HG03354 (cell line): ENCODE data around the gene COX6B2.

Experiments
- ATAC-seq: cut with Tn5 transposase; IDR thresholded peaks from one replicate; pipeline ENCODE4 v1.9.1; 2021; ENCODE audit warnings: mild to moderate bottlenecking; ENCODE audit not compliant: unreplicated experiment, poor library complexity, severe bottlenecking

Gene COX6B2

DNA sequence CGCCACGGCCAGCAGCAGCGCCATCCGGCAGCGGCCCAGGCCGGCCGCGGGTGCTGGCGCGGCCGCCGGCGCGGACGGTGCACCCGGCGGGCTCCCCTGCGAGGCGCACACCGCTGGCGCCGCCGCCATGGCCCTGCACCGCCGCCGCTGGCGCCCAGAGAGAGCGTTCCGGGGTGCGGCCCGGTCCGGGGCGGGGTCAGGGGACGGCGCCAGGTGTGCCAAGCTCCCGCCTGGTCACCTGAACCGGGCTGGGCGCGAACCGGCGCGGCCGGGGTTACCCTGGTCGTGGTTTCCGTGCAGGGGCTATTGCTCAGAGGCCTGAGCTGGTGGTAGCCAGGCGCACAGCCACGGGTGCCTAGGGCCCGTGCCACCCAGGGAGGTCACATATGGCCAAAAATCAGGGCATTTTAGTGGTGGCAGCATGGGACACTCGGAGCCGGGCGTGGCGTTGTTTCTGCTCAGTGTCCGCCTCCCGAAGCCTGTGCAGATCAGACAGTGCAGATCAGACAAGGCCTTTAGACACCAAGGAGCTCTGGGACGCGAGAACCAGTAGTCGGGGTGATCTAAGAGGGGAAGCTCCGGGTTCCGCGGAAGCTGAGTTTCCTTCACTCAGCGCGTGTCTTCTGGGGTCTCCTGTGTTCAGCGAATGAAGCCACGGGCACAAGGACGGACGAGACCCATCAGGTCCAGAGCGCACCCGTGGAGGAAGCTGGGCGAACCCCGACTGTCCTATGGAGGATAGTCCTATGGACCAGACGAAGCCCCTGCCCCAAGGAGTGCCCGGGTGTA lies 29.8 kb upstream of the COX6B2 start, which contains the start of gene TMEM238:
Gene TMEM238 (minus strand): TSS at position 162 of the 789 bp plus-strand sequence. CDS start 33 bp downstream, at position 129.
- ATAC-seq, result no peak

DNA sequence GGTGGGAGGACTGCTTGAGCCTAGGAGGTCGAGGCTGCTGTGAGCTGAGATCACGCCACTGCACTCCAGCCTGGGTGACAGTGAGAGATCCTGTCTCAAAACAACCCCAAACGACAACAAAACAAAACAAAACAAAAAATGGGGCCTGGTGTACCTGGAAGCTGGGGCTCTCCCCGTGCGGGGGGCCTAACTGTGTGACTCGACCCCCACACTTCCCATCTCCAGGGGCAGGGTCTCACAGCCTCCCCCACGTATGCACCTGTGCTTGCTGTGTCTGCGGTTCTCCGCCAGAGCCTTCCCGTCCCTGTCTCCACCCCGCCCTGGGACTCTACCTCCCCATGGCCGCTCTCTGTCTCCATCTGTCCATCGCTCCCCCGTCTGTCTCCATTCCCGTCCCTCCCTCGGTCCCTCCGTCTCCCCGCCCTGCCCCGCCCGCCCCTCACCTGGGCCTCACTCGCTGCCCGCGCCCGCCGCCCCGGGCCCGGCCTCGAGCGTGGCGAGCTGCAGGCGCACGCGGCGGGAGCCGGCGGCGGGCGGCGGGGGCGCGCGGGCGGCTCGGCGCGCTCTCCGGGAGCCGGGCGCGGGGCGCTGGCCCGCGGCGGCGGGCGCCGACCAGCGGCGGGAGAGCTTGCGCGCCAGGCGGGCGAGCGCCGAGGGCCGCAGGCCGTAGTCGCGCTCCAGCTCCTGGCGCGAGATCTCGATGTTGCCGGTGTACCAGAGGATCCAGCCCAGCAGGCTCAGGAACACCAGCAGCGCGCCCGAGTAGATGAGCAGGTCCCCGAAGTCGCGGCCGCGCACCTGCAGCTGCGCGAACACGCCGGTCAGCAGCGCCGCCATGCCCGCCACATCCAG lies 29.0 kb upstream of the COX6B2 start:
- ATAC-seq, result no peak

DNA sequence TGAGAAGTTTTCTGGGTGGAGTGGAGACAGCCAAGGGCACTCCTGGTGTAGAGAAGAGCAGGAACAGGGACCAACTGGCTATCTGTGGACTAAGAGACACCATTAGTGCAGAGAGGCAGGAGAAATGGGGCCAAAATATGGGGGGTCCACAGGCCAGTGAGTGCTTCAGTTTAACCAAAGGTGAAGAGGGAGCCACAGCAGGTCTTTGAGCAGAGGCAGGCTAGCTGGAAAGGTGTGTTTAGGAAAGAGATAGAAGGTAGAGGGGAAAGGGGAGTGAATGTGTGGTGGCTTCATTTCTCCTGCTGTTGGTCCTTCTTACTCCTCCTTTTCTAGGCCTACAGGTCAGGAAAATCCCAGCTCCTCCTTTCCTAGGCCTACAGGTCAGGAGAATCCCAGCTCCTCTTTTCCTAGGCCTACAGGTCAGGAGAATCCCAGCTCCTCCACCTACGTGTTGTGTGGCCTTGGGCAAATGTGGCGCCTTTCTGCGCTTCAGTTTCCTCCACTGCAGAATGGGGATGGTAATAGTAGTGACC lies 28.1 kb upstream of the COX6B2 start:
- no peak for ATAC-seq

DNA sequence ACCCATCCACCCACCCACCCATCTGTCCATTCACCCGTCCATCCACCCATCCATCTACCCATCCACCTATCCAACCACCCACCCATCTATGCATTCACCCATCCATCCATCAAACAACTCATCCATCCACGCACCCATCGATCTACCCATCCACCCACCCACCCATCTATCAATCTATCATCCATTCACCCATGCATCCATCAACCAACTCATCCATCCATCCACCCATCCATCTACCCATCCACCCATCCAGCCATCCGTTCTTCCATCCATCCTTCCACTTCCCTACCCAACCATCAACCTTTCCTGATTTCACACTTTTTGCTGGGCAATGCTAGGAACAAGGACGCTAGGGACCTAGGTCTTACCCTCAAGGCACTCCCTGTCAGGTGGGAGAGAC lies 27.5 kb upstream of the COX6B2 start:
- no peak for ATAC-seq

DNA sequence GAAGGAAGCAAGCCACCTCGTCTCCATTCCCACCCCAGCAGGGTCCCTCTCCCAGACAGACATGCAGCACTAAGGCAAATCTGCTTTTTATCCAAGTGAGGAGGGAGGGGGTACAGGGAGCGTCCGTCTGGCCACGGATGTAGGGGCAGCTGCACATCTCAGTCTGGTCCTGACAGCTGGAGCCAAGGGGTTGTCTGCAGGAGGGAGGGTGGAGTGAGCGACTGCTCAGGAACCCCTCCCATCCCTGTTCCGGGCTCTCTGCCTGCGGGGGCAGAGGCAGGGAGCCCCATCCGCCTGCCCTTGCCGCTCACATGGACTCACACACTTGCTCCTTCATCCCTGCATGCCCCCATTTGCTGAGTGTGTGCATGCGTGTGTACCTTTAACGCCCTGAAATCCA lies 24.7 kb upstream of the COX6B2 start:
- ATAC-seq, result no peak

DNA sequence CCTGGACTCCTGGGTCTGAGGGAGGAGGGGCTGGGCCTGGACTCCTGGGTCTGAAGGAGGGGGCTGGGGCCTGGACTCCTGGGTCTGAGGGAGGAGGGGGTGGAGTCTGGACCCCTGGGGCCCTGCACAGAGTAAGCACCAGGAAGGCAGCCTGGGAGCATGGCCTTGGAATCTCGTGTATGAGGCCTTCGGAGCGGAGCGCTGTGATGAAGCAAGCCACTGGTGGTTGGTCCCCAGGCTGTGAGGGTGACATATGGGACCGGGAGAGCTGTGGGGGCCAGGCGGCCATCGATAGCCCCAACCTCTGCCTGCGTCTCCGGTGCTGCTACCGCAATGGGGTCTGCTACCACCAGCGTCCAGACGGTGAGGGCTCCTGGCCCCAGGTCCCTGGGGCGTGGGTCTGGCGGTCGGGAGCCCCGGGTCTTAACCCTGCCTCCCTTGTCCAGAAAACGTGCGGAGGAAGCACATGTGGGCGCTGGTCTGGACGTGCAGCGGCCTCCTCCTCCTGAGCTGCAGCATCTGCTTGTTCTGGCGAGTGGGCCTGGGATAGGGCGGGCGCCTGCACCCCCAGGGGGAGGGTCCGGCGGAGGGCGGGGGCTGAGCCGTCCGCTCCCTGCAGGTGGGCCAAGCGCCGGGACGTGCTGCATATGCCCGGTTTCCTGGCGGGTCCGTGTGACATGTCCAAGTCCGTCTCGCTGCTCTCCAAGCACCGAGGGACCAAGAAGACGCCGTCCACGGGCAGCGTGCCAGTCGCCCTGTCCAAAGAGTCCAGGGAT lies 23.0 kb upstream of the COX6B2 start:
- ATAC-seq, result no peak

DNA sequence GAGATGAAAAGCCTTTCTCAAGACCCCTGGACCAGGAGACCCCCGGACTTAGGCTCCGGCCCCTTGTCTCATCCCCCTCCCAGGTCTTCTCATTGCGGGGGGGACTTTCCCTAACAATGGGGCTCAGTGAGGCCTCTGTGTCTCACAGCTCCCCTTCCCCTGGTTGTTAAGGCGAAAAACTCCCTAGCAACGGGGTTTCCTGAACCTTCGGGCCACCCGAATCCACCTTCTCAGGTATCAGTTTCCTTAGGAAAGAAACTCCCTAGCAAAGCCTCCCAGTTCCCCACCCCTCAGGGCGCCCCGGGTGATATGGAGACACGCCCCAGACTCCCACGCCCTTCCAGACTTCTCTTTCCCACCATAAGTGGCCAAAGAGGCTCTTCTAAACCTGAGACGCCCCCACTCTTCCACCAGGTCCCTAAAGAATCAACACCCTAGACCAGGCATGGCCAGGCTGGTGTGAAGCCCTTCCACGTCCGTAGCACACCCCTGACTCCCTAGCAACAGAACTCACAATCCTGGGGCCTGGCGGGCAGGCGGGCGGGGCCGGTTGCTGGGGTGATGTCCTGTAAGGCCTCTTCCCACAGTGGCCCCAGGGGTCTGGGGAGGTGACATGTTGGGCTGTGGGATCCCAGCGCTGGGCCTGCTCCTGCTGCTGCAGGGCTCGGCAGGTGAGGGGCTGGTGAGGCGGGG lies 21.9 kb upstream of the COX6B2 start, which contains the start of gene TMEM190:
Gene TMEM190 (plus strand): TSS at position 586 of the 693 bp plus-strand sequence. CDS start 28 bp downstream, at position 614.
- ATAC-seq, result no peak

DNA sequence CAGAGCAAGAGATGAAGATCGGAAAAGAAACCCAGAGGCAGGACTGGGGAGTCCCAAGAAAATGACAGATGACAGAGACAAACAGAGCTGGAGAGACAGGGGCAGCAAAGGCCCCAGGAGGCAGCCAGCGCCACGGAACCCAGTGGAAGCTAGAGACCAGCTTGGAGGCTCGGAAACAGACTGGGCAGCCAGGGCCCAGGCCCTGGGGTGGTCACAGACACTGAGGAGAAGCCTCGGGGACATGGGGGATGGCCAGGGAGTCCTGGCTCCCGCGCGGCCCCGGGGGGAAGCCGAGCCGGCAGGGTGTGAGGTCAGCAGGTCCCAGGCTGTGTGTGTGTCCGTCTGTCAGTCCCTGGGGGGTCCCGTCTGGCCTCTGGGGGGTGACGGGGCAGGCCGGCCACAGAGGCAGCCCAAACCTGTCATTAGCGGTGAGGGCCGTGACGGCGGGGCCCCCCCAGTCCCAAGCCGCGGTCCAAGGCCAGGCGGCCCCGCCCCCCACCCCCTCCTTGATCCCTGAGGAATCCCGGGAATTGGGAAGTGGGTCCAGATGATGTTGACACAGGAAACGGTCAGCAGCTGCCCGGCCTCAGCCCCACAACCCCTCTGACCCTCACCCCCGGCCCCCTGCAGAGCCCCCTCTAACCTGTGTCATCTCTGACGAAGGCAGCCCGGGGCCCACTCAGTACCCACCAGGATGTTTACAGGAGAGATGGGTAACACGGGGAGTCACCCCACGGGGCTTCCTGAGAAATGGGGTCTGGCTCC lies 19.7 kb upstream of the COX6B2 start:
- no peak for ATAC-seq

DNA sequence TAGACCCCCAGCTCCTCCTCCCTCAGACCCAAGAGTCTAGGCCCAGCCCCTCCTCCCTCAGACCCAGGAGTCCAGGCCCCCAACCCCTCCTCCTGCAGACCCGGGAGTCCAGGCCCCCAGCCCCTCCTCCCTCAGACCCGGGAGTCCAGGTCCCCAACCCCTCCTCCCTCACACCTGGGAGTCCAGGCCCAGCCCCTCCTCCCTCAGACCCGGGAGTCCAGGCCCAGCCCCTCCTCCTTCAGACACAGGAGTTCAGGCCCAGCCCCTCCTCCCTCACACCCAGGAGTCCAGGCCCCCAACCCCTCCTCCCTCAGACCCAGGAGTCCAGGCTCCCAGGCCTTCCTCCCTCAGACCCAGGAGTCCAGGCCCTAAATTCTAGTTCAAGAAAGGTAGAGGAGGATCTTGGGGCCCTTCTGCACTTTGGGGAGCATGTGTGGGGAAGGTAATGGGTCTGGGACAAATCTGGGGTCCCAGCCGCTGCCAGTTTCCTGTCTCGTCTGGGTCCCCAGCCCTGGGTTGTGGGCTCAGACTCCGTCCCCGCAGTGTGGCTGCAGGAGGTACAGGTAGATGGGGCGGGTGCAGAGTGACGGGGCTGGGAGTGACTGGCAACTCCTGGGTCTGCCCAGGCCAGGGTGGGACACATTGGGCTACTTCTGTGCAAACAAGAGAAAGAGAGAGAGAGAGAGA lies 18.9 kb upstream of the COX6B2 start:
- ATAC-seq, result no peak

DNA sequence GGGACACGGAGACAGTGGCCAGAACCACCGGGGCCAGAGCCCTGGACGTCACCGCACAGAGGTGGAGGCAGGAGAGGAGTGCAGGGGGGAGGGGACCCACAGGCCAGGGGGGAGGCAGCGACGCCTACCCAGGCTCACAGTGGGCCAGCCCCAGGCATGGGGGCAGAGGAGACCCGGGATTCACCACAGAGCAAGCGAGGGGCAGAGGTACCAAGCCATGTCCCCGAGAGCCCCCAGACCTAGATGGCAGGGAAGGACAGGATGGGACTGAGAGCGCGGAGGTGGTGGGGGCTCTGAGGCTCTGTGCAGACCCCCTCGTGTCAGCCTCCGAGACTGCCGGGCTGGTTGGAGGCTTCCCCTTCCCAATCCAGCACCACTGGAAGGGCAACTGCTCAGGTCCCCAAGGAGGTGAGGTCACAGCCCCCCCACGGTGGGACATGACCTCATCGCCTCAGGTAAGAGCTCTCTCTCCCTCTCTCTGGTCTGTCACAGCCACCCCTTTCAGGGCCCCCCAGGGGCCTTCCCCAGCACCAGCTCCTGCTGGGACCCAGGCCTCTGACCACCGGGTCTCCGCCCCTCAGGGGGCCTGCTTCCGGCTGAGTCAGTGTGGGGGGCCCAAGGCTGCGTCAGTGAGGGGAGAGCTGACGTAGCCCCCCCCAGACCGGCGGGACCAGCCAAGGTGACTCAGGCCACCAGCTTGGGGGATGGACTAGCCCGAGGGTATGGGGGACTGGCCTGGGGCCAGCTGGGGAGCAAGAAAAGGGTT lies 18.0 kb upstream of the COX6B2 start:
- no peak for ATAC-seq

DNA sequence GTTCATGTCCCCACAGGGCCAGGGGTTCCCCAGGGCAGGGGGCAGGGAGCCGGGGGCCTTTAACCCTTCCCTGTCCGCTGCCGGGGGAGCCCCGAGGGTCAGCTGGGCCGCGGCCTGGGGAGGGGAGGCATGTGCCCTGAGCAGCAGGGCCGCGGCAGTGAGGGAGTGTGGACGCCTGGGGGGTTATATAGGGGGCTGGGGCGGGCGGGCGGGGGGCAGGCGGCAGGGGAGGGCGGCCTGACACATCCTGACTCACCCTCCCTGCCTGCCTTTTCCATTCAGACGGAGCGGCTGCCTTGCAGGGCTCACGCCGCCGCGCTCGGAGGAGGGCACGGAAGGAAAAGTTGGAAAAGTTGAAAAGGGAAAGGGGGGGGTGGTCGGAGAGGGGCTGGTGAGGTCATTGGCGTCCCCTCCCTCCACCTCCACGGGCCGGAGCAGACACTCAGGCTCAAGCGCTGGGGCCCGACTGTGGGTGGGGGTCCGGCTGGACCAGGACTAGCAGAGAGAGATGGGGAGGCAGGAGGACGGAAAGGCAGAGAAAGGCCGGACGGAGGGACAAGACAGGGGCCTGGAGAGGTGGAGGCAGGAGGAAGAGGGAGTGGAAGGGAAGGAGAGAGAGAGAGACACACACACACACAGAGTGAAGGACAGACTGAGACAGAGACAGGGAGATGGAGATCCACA lies 15.9 kb upstream of the COX6B2 start, which contains the start of gene IL11:
Gene IL11 (minus strand): TSS at position 159 of the 684 bp plus-strand sequence. CDS start 153 bp downstream, at position 6.
- no peak for ATAC-seq

DNA sequence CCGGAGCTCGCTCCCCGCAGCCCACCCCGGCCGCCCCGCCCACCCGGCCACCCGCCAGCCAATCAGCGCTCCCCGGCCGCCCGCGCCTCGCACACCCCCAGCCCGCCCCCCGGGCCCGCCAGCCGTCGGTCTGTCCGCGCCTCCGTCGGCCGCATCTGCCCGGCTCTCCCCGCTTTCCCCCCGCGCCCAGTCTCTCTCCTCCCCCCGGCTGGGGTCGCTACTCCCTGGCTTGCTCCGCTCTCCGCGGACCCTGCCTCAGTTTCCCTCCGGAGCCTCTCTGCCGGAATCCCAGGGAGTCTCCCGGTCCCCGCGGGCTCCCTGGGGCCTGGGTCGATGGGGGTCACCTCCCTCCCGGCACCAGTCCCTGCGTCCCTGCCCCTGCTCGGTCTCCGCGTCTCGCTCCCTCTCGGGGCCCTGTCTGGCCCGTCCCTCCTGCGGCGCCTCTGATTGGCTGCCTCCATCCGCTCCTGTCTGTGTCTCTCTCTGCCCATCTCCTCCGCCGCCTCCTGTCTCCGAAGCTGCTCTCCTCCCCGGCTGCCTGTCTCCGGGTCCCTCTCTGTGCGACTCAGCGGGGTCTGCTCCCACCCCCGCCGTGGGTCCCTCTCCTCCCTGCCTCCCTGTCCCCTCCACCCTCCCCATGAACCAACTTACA lies 15.3 kb upstream of the COX6B2 start:
- no peak for ATAC-seq

DNA sequence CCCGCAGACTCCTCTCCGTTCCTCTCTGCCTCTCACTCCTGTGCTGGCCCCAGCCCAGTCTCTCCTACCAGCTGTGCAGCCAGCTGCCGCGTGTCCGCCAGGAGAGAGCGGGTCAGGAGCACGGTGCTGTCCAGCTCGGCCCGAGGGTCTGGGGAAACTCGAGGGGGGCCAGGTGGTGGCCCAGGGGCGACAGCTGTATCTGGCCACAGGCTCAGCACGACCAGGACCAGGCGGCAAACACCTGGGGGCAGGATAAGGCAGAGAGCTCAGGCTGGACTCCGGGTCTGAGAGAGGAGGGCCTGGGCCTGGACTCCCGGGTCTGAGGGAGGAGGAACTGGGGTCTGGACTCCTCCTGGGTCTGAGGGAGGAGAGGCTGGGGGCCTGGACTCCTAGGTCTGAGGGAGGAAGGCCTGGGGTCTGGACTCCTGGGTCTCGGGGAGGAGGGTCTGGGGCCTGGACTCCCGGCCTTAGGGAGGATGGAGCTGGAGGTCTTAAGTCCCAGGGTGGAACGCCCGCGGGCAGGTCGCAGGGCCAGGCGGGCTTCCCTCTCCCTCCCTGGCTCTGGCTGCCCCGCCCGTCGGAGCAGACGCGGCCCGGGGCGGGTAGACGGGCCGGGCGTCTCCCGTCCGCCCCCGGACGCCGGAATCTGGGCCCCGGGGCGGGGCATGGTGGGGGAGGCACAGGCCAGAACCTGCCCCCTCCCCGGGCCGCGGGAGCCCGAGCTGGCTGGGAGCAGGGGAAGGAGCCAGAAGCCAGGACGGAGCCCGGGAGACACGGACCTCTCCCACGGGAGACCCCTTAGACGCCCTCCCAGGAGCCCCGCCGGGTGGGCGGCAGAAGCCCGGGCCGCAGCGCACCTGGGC lies 14.4 kb upstream of the COX6B2 start:
- ATAC-seq, result no peak

DNA sequence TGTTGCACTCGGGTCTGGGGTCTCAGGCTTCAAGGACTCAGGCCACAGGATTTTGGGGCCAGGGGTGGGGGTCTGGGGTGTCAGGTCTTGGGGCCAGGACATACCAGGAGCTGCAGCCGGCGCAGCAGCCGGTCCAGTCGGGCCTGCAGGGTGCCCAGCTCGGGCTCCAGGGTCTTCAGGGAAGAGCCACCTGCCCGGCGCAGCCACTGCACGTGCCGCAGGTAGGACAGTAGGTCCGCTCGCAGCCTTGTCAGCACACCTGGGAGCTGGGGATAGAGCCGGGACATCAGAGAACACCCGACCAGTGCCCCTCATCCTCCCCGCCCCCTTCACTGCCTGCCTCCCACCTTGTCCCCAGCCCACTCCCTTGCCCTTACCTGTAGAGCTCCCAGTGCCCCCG lies 13.6 kb upstream of the COX6B2 start:
- ATAC-seq, result no peak

DNA sequence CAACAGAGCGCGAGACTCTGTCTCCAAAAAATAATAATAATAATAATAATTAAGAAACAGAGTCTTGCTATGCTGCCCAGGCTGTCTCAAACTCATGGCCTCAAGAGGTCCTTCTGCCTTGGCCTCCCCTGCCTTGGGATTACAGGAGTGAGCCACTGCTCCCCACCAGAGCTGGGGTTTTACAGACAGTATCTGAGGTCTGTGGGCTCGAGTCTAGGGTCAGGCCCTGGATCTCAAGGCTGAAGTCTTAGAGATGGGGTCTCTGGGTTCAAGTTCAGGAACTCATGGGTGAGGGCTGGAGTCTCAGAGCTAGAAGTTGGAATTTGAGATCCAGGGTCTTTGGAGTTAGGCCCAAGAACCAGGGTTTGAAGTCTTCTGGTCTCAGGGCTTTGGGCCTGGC lies 12.3 kb upstream of the COX6B2 start:
- no peak for ATAC-seq
